ENCODE results near the gene ATP5F1E.

Gene ATP5F1E

GRCh38 chr20:59032023-59032712, at the start of gene ATP5F1E:
ATP5F1E (minus strand) TSS chr20:59032335; CDS start chr20:59032251, 84 bp downstream.
- peak; percentile 98 for DNase-seq

- DNase-seq: no peak
Measured at GRCh38 chr20:59081036-59081435, 48.9 kb upstream of the ATP5F1E start.

GRCh38 chr20:59078231-59078630, 46.1 kb upstream of the ATP5F1E start:
- DNase-seq: no peak

- no peak for DNase-seq
Measured at GRCh38 chr20:59077705-59078104, 45.6 kb upstream of the ATP5F1E start.

GRCh38 chr20:59075934-59076508, 43.9 kb upstream of the ATP5F1E start:
- no peak for DNase-seq

GRCh38 chr20:59074456-59074855, 42.3 kb upstream of the ATP5F1E start:
- DNase-seq: no peak

- no peak for DNase-seq
Measured at GRCh38 chr20:59073582-59073981, 41.4 kb upstream of the ATP5F1E start.

- DNase-seq: no peak
Measured at GRCh38 chr20:59071216-59071615, 39.1 kb upstream of the ATP5F1E start.

- DNase-seq: no peak
Measured at GRCh38 chr20:59069026-59069425, 36.9 kb upstream of the ATP5F1E start.

- no peak for DNase-seq
Measured at GRCh38 chr20:59068534-59068933, 36.4 kb upstream of the ATP5F1E start.

- DNase-seq: peak; percentile 33
Measured at GRCh38 chr20:59064214-59064722, 32.1 kb upstream of the ATP5F1E start.

- no peak for DNase-seq
Measured at GRCh38 chr20:59063358-59064213, 31.5 kb upstream of the ATP5F1E start.

GRCh38 chr20:59062081-59062480, 29.9 kb upstream of the ATP5F1E start:
- no peak for DNase-seq

GRCh38 chr20:59055302-59055701, 23.2 kb upstream of the ATP5F1E start:
- no peak for DNase-seq

- DNase-seq: peak; percentile 80
Measured at GRCh38 chr20:59051666-59052185, 19.6 kb upstream of the ATP5F1E start.

- DNase-seq: no peak
Measured at GRCh38 chr20:59050437-59050836, 18.3 kb upstream of the ATP5F1E start.

- DNase-seq: no peak
Measured at GRCh38 chr20:59048681-59049030, 16.5 kb upstream of the ATP5F1E start.

GRCh38 chr20:59047938-59048680, 16.0 kb upstream of the ATP5F1E start:
- no peak for DNase-seq

- no peak for DNase-seq
Measured at GRCh38 chr20:59046862-59047261, 14.7 kb upstream of the ATP5F1E start.

GRCh38 chr20:59044796-59045195, 12.7 kb upstream of the ATP5F1E start:
- no peak for DNase-seq

- DNase-seq: no peak
Measured at GRCh38 chr20:59044295-59044694, 12.2 kb upstream of the ATP5F1E start.

- no peak for DNase-seq
Measured at GRCh38 chr20:59043698-59044097, 11.6 kb upstream of the ATP5F1E start.
